Esophagus muscularis mucosa (tissue), 4 donors: ENCODE measurements around the gene AKAP13. TPM values are rescaled to one million over a fixed set of nuclear protein-coding genes. Genes with fewer than 3 reads are reported as not detected.

Source experiments
- DNase-seq: peaks from one replicate; pipeline ENCODE4 v3.0.0-alpha.2; 2017; ENCODE audit errors: extremely low spot score
- H3K27ac ChIP-seq, 4 donors: fragments of 200-600 bp; sonication (generic); replicated peaks in 1 of 4; 1 replicate in 3 of 4; 2 replicates in 1 of 4; pipeline ENCODE4 v1.5.1; 2016 to 2019; ENCODE audit warnings: mild to moderate bottlenecking in 1 of 4
- H3K27me3 ChIP-seq, 4 donors: fragments of 200-600 bp; sonication (generic); one replicate each; pipeline versions ENCODE4 v1.5.1 to v1.6.0; 2016 to 2019
- H3K36me3 ChIP-seq, 4 donors: fragments of 200-600 bp; sonication (generic); one replicate each; pipeline ENCODE4 v1.5.1; 2016 to 2019
- H3K4me1 ChIP-seq, 4 donors: fragments of 200-600 bp; sonication (generic); one replicate each; pipeline ENCODE4 v1.5.1; 2016 to 2019
- H3K4me3 ChIP-seq, 4 donors: fragments of 200-600 bp; sonication (generic); 1 replicate in 2 of 4; 2 replicates in 2 of 4; pipeline ENCODE4 v1.5.1; 2016 to 2019; ENCODE audit warnings: mild to moderate bottlenecking in 4 of 4, moderate library complexity in 1 of 4
- H3K9me3 ChIP-seq, 4 donors: fragments of 200-600 bp; sonication (generic); 1 replicate in 3 of 4; 2 replicates in 1 of 4; pipeline ENCODE4 v1.5.1; 2016 to 2019
- CTCF ChIP-seq, 3 experiments: fragments of 200-600 bp in 2 of 3; fragments of 450-650 bp in 1 of 3; sonication (generic) in 2 of 3; IDR thresholded peaks; one replicate each; pipeline ENCODE4 v1.5.1; 2017 to 2019; ENCODE audit warnings: antibody characterized with exemption in 3 of 3, mild to moderate bottlenecking in 2 of 3, moderate library complexity in 1 of 3
- EP300 ChIP-seq: sonication (generic); formaldehyde crosslinking; IDR thresholded peaks from one replicate; pipeline ENCODE4 v1.6.1; 2017; ENCODE audit warnings: antibody characterized with exemption
- POLR2A ChIP-seq: fragments of 450-650 bp; IDR thresholded peaks from one replicate; pipeline ENCODE4 v1.6.1; 2017; ENCODE audit warnings: antibody characterized with exemption, moderate library complexity, mild to moderate bottlenecking, low read depth
- POLR2AphosphoS5 ChIP-seq, 2 donors: sonication (generic); formaldehyde crosslinking; IDR thresholded peaks; one replicate each; pipeline ENCODE4 v1.6.1; 2017; ENCODE audit warnings: antibody characterized with exemption in 2 of 2
- WGBS: methylation state at CpG from one replicate; pipeline ENCODE4 v1.1.5; 2018; 5-methylcytosine and 5-hydroxymethylcytosine counted together
- intact Hi-C: fragments of 100-400 bp; cut with DNase I; formaldehyde crosslinking; loops from one replicate; pipeline ENCODE4 v1.15.1; 2023
- total RNA-seq, 4 donors: library from RNA; depleted of rRNA; stranded (reverse); fragments of >200 nt; gene quantifications; one replicate each; pipeline versions ENCODE4 v1.1.0 to v1.2.1, GENCODE V29; 2016

AKAP13 gene
- total RNA-seq, 4 donors from 2014 or later, result 232 to 323 (median 284) TPM

GRCh38 chr15:85579957-85580694, 199.7 kb downstream of the AKAP13 start:
- Histone ChIP-seq H3K27me3 (no peaks in the 10 kb centered on the region), H3K36me3 (peaks cover 0 to 9% (median 2%) of the 10 kb centered on the region in 4 donors), H3K4me3 (peak overlapping the region; percentile 7 to 55 (median 48)), H3K27ac (peak overlapping the region; percentile 83 to 89 (median 84)), H3K4me1 (peaks cover 59 to 93% (median 88%) of the 10 kb centered on the region in 4 donors), H3K9me3 (no peaks in the 10 kb centered on the region)
- DNase-seq, result no peak
- TF ChIP-seq EP300 (no peak), POLR2AphosphoS5 (IDR thresholded peaks at IDR 0.05) (peak; percentile 30 to 69), POLR2A (no peak), CTCF (IDR thresholded peaks at IDR 0.05) (peak in 2 of 3 experiments; percentile 3 to 16)
- intact Hi-C loops, result loop anchor here (10.0 kb wide), 1 partner anchor 95 kb away; no protein-coding TSS in a partner anchor
- WGBS, result 54% methylated on average over 12 of the region's 14 CpGs

- 63% methylated on average over 2 of the region's 3 CpGs for WGBS
- H3K4me3 ChIP-seq, result peak overlapping the region; percentile 7 to 55 (median 48)
- H3K9me3 ChIP-seq, result no peaks in the 10 kb centered on the region
- peaks cover 0 to 5% (median 0%) of the 10 kb centered on the region in 4 donors for H3K36me3 ChIP-seq
- H3K4me1 ChIP-seq, result peaks cover 64 to 94% (median 89%) of the 10 kb centered on the region in 4 donors
- TF ChIP-seq EP300, result no peak
- TF ChIP-seq POLR2AphosphoS5 (IDR thresholded peaks at IDR 0.05), result no peak
- no peak for TF ChIP-seq CTCF (IDR thresholded peaks at IDR 0.05)
- TF ChIP-seq POLR2A, result no peak
- intact Hi-C loops, result loop anchor here (10.0 kb wide), 1 partner anchor 96 kb away; no protein-coding TSS in a partner anchor
- peak overlapping the region; percentile 83 to 89 (median 84) for H3K27ac ChIP-seq
- no peak for DNase-seq
- no peaks in the 10 kb centered on the region for H3K27me3 ChIP-seq
Measured at GRCh38 chr15:85580879-85581278, 200.5 kb downstream of the AKAP13 start.

GRCh38 chr15:85581495-85581894, 201.1 kb downstream of the AKAP13 start:
- Histone ChIP-seq H3K27ac (peak overlapping the region; percentile 83 to 89 (median 84)), H3K27me3 (no peaks in the 10 kb centered on the region), H3K4me3 (peak overlapping the region; percentile 45 to 55 (median 48)), H3K9me3 (no peaks in the 10 kb centered on the region), H3K4me1 (peaks cover 65 to 92% (median 86%) of the 10 kb centered on the region in 4 donors), H3K36me3 (peaks cover 0 to 8% (median 2%) of the 10 kb centered on the region in 4 donors)
- peak; percentile 94 for DNase-seq
- 72% methylated on average over 6 of the region's 8 CpGs for WGBS
- TF ChIP-seq EP300, result no peak
- peak; percentile 44 to 47 for TF ChIP-seq POLR2AphosphoS5 (IDR thresholded peaks at IDR 0.05)
- intact Hi-C loops, result loop anchor here (10.0 kb wide), 1 partner anchor 97 kb away; no protein-coding TSS in a partner anchor

- peak overlapping the region; percentile 45 to 55 (median 48) for H3K4me3 ChIP-seq
- TF ChIP-seq POLR2A (peak; percentile 47), EP300 (no peak), CTCF (IDR thresholded peaks at IDR 0.05) (no peak), POLR2AphosphoS5 (IDR thresholded peaks at IDR 0.05) (peak; percentile 79 to 86)
- H3K36me3 ChIP-seq, result peaks cover 0 to 17% (median 7%) of the 10 kb centered on the region in 4 donors
- DNase-seq, result no peak
- peaks cover 63 to 89% (median 82%) of the 10 kb centered on the region in 4 donors for H3K4me1 ChIP-seq
- peak overlapping the region; percentile 83 to 89 (median 84) for H3K27ac ChIP-seq
- intact Hi-C loops, result loop anchor here (10.0 kb wide), 1 partner anchor 98 kb away; no protein-coding TSS in a partner anchor
- H3K27me3 ChIP-seq, result no peaks in the 10 kb centered on the region
- WGBS, result 9% methylated on average over 10 of the region's 10 CpGs
- no peaks in the 10 kb centered on the region for H3K9me3 ChIP-seq
Measured at GRCh38 chr15:85582131-85583079, 202.0 kb downstream of the AKAP13 start.
